LoVo (cell line): Measurements from ENCODE around the gene STAC2.

Source experiments
- DNase-seq: peaks from one replicate; pipeline ENCODE4 v3.0.0-alpha.2; 2016; ENCODE audit warnings: low spot score

Gene STAC2

GRCh38 chr17:39209317-39210092 lies 16.2 kb downstream of the STAC2 start:
- no peak for DNase-seq

- no peak for DNase-seq
Observed at GRCh38 chr17:39208893-39209292, 16.9 kb downstream of the STAC2 start.

GRCh38 chr17:39208136-39208535 lies 17.6 kb downstream of the STAC2 start:
- DNase-seq = no peak

- no peak for DNase-seq
Observed at GRCh38 chr17:39205112-39205526, 20.6 kb downstream of the STAC2 start.

- no peak for DNase-seq
Observed at GRCh38 chr17:39204245-39204644, 21.5 kb downstream of the STAC2 start.

GRCh38 chr17:39200957-39201510 lies 24.7 kb downstream of the STAC2 start:
- no peak for DNase-seq

- peak; percentile 30 for DNase-seq
Observed at GRCh38 chr17:39200070-39200879, 25.5 kb downstream of the STAC2 start, which contains the start of gene RPL19. Gene RPL19 (plus strand): TSS chr17:39200283. CDS start chr17:39200345, 62 bp downstream.

- DNase-seq = peak; percentile 96
Observed at GRCh38 chr17:39199820-39200069, 26.0 kb downstream of the STAC2 start.

- DNase-seq = no peak
Observed at GRCh38 chr17:39198186-39198566, 27.6 kb downstream of the STAC2 start.

- DNase-seq = peak; percentile 50
Observed at GRCh38 chr17:39197380-39198185, 28.2 kb downstream of the STAC2 start, which contains the start of gene CACNB1. Gene CACNB1 (minus strand): TSS chr17:39197669. CDS start chr17:39197495, 174 bp downstream.

- peak; percentile 50 for DNase-seq
Observed at GRCh38 chr17:39196808-39197291, 28.9 kb downstream of the STAC2 start.

GRCh38 chr17:39196241-39196807 lies 29.4 kb downstream of the STAC2 start:
- DNase-seq = no peak

GRCh38 chr17:39195568-39196160 lies 30.1 kb downstream of the STAC2 start:
- DNase-seq = no peak

GRCh38 chr17:39194985-39195524 lies 30.7 kb downstream of the STAC2 start:
- DNase-seq = no peak

- DNase-seq = no peak
Observed at GRCh38 chr17:39194089-39194984, 31.4 kb downstream of the STAC2 start.

GRCh38 chr17:39193346-39193745 lies 32.4 kb downstream of the STAC2 start:
- DNase-seq = no peak

- DNase-seq = no peak
Observed at GRCh38 chr17:39192901-39193300, 32.8 kb downstream of the STAC2 start.

- DNase-seq = no peak
Observed at GRCh38 chr17:39191750-39192510, 33.8 kb downstream of the STAC2 start.
